ENCODE measurements around the gene SYCE3.
A peak's percentile ranks its signal among the peaks of the same experiment; 100 is the strongest.

The SYCE3 gene

DNA sequence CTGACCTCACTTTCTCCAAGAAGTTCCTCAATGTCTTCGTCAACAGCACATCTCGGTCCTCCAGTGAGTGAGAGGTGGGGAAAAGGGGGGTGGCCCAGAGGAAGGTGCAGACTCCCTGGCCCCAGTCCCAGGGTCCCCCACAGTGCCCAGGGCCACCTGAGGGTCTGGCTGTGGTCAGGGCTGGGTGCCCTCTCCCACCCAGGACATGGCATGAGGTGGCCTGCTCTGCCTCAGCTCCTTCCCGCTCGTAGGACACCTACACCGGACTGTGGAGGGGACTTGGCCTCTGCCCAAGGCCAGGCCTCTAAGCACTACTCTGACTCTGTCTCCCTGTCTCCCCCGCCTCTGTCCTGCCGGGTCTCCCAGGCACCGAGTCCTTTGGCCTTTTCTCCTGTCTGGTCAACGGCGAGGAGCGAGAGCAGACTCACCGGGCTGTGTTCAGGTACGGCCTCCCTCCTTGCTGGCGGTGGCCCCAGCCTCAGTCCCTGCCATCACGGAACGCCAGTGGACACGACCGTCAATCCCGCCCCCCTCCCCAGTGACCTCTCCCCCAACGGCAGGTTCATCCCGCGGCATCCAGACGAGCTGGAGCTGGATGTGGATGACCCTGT lies 42.4 kb upstream of the SYCE3 start:
- no peak for DNase-seq
- TF ChIP-seq POLR2A (IDR thresholded peaks at IDR 0.05; ENCODE audit: low read length) (no peak), GATA1 (IDR thresholded peaks at IDR 0.05; ENCODE audit: low read depth, low read length) (no peak)

GRCh38 chr22:50604256-50605001 lies 41.7 kb upstream of the SYCE3 start:
- no peak for DNase-seq
- no peak for TF ChIP-seq GATA1 (IDR thresholded peaks at IDR 0.05; ENCODE audit: low read depth, low read length)
- TF ChIP-seq POLR2A (IDR thresholded peaks at IDR 0.05; ENCODE audit: low read length), result no peak

GRCh38 chr22:50603511-50604255 lies 41.0 kb upstream of the SYCE3 start:
- TF ChIP-seq POLR2A (IDR thresholded peaks at IDR 0.05; ENCODE audit: low read length) (no peak), GATA1 (IDR thresholded peaks at IDR 0.05; ENCODE audit: low read depth, low read length) (no peak)
- peak in 1 of 2 experiments; percentile 22 for DNase-seq

DNA sequence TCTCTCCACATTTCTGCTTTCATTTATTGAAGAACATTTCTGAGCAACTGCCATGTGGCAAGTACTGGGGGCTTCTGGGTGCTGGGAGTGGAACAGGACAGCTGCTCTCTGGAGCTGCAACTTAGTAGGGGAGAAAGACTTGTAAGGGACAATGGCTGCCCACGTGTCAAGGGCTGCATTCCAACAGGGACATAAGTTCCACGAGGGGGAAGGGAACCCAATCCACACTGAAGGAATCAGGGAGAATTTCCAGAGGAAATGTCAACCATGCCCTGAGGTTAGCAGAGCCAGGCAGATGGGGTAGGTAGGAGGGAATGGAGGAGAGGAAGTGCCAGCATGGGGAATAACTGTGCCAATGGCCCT lies 39.6 kb upstream of the SYCE3 start:
- no peak for DNase-seq
- TF ChIP-seq POLR2A (IDR thresholded peaks at IDR 0.05; ENCODE audit: low read length), result no peak
- TF ChIP-seq GATA1 (IDR thresholded peaks at IDR 0.05; ENCODE audit: low read depth, low read length), result no peak

DNA sequence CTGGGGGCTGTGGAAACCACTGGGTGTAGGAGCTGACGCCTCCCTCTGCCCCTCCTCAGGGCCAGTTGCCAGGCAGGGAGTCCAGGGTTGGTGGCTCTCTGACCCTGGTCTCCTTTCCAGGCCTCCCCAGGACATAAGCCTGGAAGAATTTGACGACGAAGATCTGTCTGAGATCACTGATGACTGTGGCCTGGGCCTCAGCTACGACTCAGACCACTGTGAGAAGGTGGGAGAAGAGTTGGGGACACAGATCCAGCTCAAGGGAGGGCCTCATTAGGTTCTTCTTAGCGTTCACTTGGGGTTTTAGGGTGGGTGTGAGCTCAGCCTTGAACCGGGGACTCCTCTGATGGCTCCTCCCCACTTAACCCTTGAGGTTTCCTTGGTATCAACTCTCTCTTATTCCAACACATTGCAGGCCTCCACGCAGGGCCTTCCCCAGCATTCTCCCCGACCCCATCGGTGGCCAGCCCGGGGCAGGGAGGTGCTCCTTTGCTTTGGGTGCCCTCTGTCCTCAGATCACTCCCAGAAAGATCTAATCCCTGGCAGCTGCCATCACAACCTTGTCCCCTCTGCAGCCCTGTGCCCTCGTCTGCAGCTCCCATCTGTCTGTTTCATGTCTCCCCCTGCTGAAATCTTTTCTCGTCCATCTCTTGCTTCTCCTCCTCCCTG lies 39.1 kb upstream of the SYCE3 start:
- no peak for DNase-seq
- no peak for TF ChIP-seq POLR2A (IDR thresholded peaks at IDR 0.05; ENCODE audit: low read length)
- no peak for TF ChIP-seq GATA1 (IDR thresholded peaks at IDR 0.05; ENCODE audit: low read depth, low read length)

GRCh38 chr22:50600967-50601668 lies 38.4 kb upstream of the SYCE3 start:
- TF ChIP-seq POLR2A (IDR thresholded peaks at IDR 0.05; ENCODE audit: low read length) (no peak), GATA1 (IDR thresholded peaks at IDR 0.05; ENCODE audit: low read depth, low read length) (no peak)
- DNase-seq, result no peak

- no peak for TF ChIP-seq POLR2A (IDR thresholded peaks at IDR 0.05; ENCODE audit: low read length)
- TF ChIP-seq GATA1 (IDR thresholded peaks at IDR 0.05; ENCODE audit: low read depth, low read length), result no peak
- DNase-seq, result no peak
Measured at GRCh38 chr22:50600538-50600937, 37.8 kb upstream of the SYCE3 start, which contains the start of gene MAPK8IP2. TSS of gene MAPK8IP2 (plus strand) at chr22:50600793. CDS start at chr22:50600819, 26 bp downstream.

GRCh38 chr22:50599816-50600455 lies 37.2 kb upstream of the SYCE3 start:
- peak; percentile 53 to 58 for DNase-seq
- TF ChIP-seq POLR2A (IDR thresholded peaks at IDR 0.05; ENCODE audit: low read length), result no peak
- TF ChIP-seq GATA1 (IDR thresholded peaks at IDR 0.05; ENCODE audit: low read depth, low read length), result no peak

DNA sequence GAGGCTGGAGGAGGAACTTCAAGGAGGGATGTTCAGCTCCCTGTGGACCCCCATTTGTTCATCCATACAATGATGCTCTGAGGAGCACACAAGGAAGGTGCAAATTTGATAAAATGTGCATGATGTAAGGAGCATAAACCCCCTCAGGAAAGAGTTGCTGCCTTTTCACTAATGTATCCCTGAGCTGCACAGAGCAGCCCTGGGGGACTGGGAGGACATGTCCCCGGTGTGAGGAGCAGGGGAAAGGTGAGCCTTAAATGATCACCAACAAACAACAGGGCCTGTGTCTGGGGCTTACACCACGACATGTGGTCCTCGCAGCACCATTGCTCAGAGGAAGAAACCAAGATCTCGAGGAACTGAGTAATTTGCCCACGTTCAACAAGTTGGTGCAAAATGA lies 34.4 kb upstream of the SYCE3 start:
- DNase-seq, result no peak
- TF ChIP-seq POLR2A (IDR thresholded peaks at IDR 0.05; ENCODE audit: low read length) (no peak), GATA1 (IDR thresholded peaks at IDR 0.05; ENCODE audit: low read depth, low read length) (no peak)

DNA sequence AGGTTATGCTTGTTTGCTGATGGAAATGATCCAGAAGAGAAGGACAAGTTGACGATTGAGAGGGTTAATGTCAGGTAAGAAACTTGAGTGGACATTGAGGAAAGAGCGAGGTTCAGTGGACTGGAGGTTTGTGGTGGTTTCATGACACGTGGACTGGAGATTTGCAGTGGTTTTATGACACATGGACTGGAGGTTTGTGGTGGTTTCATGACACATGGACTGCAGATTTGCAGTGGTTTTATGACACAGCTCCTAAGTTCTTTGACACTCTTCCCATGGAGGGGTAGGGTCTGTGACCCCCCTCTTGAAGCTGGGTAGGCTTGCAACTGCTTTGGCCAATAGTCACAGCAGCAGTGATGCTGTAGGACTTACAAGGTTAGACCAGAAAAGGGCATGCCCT lies 32.5 kb upstream of the SYCE3 start:
- TF ChIP-seq POLR2A (IDR thresholded peaks at IDR 0.05; ENCODE audit: low read length) (no peak), GATA1 (IDR thresholded peaks at IDR 0.05; ENCODE audit: low read depth, low read length) (no peak)
- no peak for DNase-seq

DNA sequence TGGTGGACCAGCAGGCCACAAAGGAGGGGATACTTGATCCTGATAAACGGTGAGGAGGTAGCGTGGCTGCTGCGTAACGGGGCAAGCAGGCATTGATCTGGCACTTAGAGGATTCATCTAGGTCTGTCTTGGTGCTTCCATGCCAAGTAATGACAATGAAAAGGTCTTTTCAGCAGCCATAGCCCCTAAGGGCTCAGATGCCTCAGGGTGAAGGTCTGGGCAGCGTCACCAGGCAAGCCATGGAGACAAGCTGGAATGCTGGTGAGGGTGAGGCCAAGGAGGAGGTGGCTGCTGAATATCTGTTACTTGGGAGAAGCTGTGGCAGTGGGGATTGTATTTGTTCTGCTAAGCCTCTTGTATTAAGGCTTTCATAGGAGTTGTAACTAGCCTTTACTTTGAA lies 24.7 kb upstream of the SYCE3 start:
- TF ChIP-seq GATA1 (IDR thresholded peaks at IDR 0.05; ENCODE audit: low read depth, low read length) (no peak), POLR2A (IDR thresholded peaks at IDR 0.05; ENCODE audit: low read length) (no peak)
- no peak for DNase-seq

DNA sequence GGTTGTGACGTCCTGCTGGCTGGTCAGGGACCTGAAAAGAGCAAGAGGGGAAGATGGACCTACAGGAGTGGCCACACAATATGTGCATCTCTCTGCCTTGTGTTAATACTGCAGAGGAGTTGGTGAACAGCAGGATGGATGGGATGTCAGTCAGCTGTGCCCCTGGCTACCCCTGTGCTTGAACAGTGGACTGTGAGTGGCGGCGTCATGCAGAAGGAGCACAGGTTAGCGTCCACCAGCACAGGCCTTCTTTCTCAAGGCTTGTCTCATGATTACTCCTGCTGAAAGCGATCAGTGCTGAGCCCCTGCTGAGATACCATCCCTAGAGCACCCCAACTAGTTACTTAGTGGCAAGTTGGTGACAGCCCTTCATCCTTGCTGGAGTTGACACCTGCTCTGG lies 23.7 kb upstream of the SYCE3 start:
- no peak for DNase-seq

DNA sequence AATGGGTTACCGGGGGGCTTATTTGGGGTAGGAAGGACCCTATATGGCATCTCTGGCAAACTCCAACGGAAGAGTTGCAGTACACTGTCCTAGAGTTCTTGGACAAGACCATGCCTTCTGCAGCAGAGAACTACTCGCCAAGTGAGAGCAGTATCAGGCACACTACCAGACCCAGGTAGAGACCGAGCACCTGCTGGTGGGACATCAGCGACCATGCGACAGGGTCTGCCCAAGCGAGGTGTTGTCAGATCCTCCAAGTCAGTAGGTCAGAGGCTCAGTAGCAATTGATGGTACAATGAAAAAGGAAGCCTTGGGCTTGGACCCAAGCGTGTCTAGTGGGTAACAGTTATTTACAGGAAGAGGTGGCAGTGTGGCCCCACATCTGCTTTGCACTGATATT lies 23.1 kb upstream of the SYCE3 start:
- DNase-seq, result no peak
- TF ChIP-seq POLR2A (IDR thresholded peaks at IDR 0.05; ENCODE audit: low read length) (no peak), GATA1 (IDR thresholded peaks at IDR 0.05; ENCODE audit: low read depth, low read length) (no peak)

More for the DNA sequence above, 23.7 kb upstream of the SYCE3 start:
- no peak for TF ChIP-seq GATA1 (IDR thresholded peaks at IDR 0.05; ENCODE audit: low read depth, low read length)
- TF ChIP-seq POLR2A (IDR thresholded peaks at IDR 0.05; ENCODE audit: low read length), result no peak

Measured in erythroblast (primary cell).